Pons (tissue), 1 donor: ENCODE results near the gene AUTS2.
"Not testable (repeated sequence)": the region's sequence is repeated elsewhere in the genome, so short reads cannot be mapped to it uniquely, and the experiment has no call there.

ENCODE experiments used
- DNase-seq: peaks from one replicate; pipeline ENCODE4 v3.0.0-alpha.2; 2016; ENCODE audit warnings: low spot score

The AUTS2 gene

DNA sequence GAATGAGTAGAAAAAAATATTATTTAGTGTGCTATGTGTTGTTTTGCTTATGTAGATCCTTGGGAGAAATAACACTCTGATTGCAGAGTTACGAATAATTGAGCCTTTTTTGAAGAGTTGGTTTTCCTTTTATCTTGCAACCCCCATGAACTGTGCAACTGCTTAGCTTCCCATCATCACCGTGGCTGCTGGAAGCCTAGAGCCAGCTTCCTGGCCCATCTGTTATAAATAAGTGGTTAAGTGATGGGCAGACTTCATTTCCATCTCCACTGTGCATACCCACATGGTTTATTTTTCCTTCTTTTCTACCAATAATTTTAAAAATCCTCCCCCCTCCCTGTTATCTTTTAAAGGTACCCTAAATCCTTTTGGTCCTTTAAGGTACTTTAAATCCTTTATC lies 978.8 kb downstream of the AUTS2 start:
- no peak for DNase-seq

- DNase-seq = no peak
These were observed 979.9 kb downstream of the AUTS2 start for GRCh38 chr7:70578131-70578530.

DNA sequence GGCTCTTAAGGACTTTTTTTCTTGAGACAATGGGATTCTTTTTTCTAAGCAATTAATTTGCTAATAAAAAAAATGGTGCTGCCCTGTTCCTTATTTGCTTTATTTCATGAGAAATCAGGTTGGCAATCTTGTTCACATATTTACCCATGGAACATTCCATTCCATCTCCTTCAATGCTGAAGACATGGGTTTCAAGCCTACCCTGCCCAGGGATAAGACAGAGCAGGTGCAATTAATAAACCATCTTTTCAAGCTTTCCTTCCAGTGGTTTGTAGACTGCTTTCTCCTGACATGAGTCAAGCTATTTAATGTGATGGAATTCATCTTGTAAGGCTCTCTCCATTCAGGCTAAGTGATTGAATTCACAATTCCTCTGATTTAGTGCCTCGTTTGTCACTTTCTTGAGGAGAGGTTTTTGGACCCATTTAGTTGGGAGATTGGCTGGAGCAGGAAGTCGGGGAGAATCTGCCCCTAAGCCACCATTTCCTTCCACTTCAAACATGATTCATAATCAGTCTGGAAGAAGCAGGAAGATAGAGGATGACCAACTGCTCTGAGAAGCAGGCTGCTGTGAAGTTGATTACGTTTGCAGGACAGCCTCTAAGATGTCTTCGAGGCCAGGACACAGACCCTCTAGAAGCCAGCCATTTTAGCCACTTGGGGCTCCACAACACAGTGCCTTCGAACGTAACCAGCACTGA lies 981.3 kb downstream of the AUTS2 start:
- DNase-seq = no peak

DNA sequence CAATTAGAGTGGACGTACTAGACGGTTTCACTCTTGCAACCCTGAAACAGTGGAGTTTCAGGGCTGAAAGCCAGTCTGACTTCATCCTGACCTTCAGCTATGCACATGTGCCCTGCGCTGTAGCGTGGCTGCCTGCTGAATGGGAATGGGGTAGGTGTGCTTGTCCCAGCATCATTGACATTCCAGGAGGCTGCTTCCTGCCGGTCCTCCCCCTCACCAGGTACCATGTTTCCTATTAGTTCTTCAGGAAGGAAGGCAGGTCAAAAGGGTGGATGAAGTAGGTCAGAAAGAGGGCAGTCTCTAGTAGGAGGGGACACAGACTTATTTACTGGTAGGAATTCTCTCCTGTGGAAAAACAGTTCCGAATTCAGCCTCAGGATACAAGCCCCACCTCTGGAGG lies 981.9 kb downstream of the AUTS2 start:
- no peak for DNase-seq

- no peak for DNase-seq
These were observed 984.9 kb downstream of the AUTS2 start for GRCh38 chr7:70582927-70583895.

- no peak for DNase-seq
These were observed 985.9 kb downstream of the AUTS2 start for GRCh38 chr7:70583965-70584883.

- no peak for DNase-seq
These were observed 986.8 kb downstream of the AUTS2 start for GRCh38 chr7:70585071-70585470.

- DNase-seq = no peak
These were observed 988.5 kb downstream of the AUTS2 start for GRCh38 chr7:70586822-70587221.

GRCh38 chr7:70587739-70588138 lies 989.5 kb downstream of the AUTS2 start:
- DNase-seq = no peak

DNA sequence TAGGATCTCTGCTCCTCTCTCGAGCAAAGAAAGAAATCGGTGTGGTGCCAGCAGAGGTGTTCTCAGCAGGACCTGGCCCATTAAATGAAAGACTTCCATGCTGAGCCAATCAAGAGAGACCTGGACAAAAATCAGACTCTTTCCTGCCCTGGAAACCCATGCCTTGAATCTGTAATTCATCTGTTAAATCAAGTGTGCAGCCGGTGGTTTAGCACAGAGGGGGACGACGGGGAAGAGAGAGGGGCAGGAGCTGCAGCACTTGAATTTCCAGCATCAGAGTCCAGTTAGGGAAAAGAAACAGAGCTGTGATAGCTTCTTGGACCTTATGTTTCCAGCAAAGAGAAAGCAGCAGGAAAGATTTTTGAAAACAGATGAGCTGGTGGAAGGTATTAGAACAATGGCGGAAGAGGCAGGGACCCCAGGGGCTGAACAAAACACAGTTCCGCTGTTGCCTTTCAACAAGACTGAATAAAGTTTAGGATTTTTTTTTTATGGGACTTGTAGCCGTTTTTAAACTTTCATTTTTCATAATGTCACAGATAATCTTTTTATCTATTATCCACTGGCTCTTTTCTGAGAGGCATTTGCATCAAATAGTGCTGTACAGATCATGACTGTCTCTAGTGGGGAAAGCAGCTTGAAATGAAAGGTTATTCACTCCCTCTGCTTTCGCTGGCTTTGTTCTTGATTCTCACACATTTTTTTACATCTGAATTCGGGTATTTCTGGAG lies 990.1 kb downstream of the AUTS2 start:
- no peak for DNase-seq

- no peak for DNase-seq
These were observed 990.7 kb downstream of the AUTS2 start for GRCh38 chr7:70589010-70589409.

- DNase-seq = no peak
These were observed 991.3 kb downstream of the AUTS2 start for GRCh38 chr7:70589590-70589989.

DNA sequence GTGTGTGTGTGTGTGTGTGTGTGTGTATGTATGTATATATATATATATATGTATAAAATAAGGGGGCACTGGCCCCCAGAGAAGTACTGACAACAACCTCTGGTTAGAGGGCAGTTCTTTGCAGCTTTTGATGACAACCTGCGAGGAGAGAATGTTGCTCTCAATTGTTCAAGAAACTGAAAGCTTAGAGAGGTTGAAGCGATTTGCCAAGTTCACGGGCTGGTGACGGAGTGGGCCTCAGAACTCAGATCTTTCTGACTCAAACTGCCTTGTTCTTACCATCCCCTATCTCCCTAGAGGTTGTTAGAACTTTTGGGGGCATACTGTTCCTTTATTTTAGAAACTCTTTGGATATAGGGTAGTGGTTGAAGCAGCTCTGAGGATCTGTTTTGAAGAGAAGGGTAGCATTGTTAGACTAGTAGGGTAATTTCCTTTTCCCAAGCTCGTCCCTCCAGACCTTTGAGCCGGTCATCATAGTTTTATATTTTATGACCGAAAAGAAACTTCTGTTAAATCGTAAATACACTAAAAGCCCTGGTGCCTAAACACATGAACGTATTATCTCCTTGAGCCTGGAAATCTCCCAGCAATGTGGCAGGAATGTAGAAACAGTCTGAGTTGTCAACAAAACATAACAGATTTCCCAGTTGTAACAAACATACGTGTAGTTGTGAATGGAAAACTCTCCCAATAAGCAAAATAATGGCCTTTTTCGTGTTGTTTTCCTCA lies 992.0 kb downstream of the AUTS2 start:
- no peak for DNase-seq

GRCh38 chr7:70591643-70592042 lies 993.4 kb downstream of the AUTS2 start:
- no peak for DNase-seq

DNA sequence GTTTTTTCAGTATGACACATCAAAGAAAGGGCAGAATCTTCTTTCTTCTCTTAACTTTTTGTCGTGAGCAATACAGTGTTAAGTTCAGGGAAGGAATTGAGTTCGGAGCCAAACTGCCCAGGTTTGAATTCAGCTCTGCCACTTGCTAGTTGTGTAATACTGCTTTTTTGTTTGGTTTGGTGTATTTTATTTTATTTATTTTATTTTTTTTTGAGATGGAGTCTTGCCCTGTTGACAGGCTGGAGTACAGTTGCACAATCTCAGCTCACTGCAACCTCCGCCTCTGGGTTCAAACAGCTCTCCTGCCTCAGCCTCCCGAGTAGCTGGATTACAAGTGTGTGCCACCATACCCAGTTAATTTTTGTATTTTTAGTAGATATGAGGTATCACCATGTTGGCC lies 993.9 kb downstream of the AUTS2 start:
- DNase-seq = no peak

GRCh38 chr7:70594170-70594569 lies 995.9 kb downstream of the AUTS2 start:
- DNase-seq = no peak

- DNase-seq = not testable (repeated sequence)
These were observed 996.6 kb downstream of the AUTS2 start for GRCh38 chr7:70594885-70595284.

GRCh38 chr7:70595370-70595754 lies 997.1 kb downstream of the AUTS2 start:
- no peak for DNase-seq

DNA sequence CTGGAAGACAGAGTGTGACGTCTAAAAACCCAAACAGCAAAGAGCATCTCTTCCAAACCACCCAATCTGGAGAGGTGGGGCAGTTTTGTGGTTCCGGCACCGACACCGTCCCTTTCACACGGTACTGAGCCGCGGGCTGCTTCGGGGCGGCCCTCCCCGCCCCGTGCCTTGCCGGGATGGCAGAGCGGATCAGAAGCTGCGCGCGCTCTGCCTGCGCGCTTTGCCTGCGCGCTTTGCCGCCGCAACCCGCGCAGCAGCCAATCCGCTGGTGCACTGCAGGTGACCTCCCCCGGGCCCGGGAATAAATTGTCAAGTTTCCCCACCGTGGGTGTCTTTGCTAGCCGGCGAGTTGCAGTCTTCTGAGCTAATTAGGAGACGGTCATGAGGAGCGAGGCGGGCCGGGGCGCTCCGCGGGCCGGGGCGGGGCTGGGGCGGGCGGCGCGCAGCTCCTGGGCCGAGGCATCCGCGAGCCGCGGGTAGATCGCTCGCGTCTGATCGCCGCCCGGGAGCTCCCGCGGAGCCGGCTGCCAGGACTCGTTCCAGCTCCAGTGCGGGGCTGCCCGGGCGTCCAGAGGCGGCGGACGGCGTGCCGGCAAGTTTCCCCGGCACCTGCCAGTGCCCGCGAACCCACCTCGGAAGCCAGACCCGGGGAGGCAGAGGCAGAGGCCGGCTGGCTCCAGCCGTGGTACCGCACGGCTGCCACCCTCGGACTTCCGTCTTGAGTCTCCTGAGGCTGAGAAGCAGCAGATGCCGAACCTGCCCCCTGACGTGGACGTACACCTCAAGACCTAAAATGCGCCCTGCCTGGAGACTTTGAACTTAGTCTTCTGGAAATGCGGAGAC lies 997.7 kb downstream of the AUTS2 start:
- DNase-seq = no peak

GRCh38 chr7:70596598-70596913 lies 998.3 kb downstream of the AUTS2 start:
- no peak for DNase-seq
